ENCODE measurements around the gene ITIH2. TPM values are rescaled to one million over a fixed set of nuclear protein-coding genes. Genes with fewer than 3 reads are reported as not detected.
"Not testable (repeated sequence)": the region's sequence is repeated elsewhere in the genome, so short reads cannot be mapped to it uniquely, and the experiment has no call there.

Gene ITIH2
- polyA plus RNA-seq, 3 donors: 0.05 TPM; not detected in 2

DNA sequence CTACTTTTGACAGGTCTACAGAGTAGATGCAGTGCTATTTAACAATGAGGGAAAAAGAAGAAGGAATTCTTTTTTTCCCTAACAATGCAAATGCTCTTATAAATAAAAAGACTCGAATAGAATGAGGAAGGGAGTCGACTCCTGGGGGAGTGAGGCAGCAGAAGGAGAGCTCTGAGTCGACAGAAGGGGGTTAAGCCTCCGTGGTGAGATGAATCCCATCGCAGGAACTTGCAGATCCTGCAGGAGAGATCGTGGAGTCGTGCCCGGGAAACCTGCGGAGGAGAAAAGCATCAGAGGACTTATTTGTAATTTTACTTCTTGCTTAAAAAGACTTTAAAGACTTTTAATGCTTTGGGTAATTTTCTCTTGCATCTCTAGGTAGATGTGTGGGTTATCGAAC is 17.4 kb downstream of the ITIH2 start:
- 73 to 78% (median 76%) methylated on average over 10 of the region's 10 CpGs for WGBS, 3 donors
- H3K27ac ChIP-seq (ENCODE audit: low read depth, low read length): no peak overlapping the region

DNA sequence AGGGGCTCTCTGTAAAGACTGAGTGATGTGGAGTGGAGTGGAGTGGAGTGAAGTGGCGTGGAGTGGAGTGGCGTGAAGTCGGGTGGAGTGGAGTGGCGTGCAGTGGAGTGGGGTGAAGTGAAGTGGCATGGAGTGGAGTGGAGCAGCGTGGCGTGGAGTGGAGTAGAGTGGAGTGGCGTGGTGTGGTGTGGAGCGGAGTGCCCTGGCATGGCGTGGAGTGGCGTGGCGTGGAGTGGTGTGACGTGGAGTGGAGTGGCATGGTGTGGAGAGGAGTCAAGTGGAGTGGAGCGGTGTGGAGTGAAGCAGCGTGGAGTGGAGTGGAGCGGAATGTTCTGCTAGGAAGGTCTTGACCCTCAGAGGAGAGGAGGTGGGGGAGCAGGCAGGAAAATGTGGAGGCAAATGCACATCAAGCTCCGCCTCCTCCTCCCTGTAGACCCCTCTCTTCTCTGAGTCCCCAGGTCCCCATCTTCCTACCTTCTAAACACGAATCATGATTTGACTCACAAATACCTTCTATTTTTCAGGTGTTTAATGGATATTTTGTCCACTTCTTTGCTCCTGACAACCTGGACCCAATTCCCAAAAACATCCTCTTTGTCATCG is 19.9 kb downstream of the ITIH2 start:
- no peak overlapping the region for H3K27ac ChIP-seq (ENCODE audit: low read depth, low read length)
- 91 to 92% (median 92%) methylated on average over 16 to 18 of the region's 18 CpGs for WGBS, 3 donors

DNA sequence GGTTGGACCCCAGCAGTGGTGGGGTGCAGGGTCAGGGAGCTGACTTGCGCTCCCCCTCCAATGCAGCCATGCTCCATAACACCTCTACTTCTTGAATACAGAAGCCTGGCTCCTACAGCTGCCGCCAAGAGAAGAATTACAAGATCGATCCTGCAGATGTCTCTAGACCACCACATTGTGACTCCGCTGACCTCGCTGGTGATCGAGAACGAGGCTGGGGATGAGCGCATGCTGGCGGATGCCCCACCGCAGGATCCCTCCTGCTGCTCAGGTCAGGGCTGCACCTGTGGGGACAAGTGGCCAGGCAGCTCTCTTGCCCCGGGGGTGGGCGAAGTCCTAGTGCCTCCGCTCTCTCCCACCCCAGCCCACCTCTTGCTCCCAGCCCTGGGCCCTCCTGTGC is 31.7 kb downstream of the ITIH2 start:
- 89 to 95% (median 89%) methylated on average over 13 of the region's 13 CpGs for WGBS, 3 donors
- H3K27ac ChIP-seq (ENCODE audit: low read depth, low read length): no peak overlapping the region

DNA sequence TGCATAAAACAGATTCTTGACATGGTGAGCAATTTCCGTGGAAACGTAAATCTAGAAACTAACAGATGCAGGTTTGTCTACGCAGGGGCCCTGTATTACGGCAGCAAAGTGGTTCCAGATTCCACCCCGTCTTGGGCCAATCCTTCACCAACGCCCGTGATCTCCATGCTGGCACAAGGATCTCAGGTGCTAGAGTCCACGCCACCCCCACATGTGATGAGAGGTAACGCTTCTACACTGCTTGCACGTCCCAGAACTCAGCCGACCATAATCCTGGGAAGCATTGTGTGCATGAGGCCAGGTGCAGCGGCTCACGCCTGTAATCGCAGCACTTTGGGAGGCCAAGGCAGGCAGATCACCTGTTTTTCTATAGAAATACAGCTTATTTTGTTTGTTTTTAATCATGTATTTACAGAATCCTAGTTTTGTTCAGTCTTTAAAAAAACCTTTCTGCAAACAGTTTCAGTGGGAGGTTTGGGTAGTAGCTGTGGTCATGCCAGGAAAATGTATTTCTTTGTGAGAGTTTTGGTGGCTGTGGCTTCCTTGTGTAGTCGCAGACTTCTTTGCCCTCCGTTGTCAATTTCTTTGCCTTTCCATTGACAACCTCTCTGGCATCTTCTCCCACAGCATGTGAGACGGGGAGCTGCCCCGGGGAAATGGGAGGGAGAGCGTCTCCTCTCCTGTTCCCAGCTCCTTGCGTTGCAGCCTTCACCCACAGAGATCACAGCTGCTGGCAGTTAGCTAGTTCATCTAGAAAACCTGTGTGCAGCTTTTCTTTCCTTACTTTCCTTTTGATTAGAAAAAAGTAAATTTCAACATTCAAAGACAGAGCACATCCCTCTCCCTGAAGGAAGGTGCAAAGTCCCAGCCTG is 35.7 kb downstream of the ITIH2 start:
- 72 to 81% (median 80%) methylated on average over 20 of the region's 20 CpGs for WGBS, 3 donors
- no peak overlapping the region for H3K27ac ChIP-seq (ENCODE audit: low read depth, low read length)

DNA sequence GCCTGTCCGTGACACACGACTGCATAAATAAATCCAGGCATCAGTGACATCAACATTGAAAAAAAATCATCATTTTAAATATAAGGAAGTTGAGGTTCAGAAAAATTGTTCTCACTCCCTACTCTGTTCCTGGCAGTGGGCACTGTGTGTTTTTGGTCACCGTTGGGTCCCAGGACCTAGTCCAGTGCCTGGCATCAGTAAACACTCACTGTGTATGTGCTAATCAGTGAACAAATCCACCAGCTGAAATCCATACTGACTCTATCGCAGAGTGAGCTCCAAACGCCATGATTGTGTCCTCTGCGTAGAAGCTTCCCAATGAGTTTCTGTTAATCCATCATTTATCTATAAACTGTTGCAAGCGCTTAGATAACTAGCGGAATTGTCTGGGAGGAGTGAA is 41.2 kb downstream of the ITIH2 start:
- WGBS, 3 donors: 86 to 92% (median 89%) methylated on average over 8 of the region's 8 CpGs
- no peak overlapping the region for H3K27ac ChIP-seq (ENCODE audit: low read depth, low read length)

DNA sequence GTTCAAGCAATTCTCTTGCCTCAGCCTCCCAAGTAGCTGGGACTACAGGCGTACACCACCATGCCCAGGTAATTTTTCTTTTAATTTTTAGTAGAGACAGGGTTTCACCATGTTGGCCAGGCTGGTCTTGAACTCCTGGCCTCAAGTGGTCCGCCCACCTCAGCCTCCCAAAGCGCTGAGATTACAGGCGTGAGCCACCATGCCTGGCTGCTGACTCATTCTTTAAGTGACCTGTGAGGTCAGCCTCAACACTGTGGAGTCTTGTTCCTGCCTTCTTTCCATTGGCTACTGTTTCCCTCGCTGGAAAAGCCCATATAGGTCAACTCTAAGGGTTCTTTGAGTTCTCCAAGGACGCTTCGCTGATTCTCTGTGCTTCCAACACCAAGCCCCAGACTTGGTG is 45.5 kb downstream of the ITIH2 start:
- WGBS, 3 donors: 86 to 89% (median 89%) methylated on average over 7 of the region's 7 CpGs

DNA sequence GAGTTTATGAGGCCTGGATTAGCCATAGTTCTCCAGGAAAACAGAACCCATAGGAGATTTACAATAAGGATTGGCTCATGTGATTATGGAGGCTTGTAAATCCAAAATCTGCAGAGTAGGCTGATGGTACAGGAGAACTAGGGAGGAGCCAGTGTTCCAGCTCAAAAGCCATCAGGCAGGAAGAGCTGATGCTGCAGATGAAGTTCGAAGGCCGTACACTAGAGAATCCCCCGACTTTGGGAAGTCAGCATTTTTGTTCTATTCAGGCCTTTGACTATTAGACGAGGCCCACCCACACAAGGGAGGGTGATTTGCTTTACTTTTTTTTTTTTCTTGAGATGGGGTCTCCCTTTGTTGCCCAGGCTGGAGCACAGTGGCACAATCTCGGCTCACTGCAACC is 47.1 kb downstream of the ITIH2 start:
- WGBS, 3 donors: 85 to 97% (median 94%) methylated on average over 5 of the region's 5 CpGs
- H3K27ac ChIP-seq (ENCODE audit: low read depth, low read length): no peak overlapping the region

More for the DNA sequence above, 45.5 kb downstream of the ITIH2 start:
- H3K27ac ChIP-seq (ENCODE audit: low read depth, low read length): not testable (repeated sequence)

DNA sequence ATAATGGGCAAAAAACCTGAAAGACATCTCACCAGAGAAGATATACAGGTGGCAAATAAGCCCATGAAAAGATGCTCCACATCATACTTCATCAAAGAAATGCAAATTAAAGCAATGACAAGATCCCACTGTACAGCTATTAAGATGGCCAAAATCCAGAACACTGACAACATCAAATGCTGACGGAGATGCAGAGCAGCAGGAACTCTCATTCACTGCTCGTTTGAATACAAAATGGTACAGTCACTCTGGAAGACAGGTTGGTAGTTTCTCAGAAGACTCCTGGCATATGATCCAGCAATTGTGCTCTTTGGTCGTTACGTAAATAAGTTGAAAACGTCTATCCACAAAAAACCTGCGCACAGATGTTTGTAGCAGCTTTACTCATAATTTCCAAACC is 49.1 kb downstream of the ITIH2 start:
- 90 to 94% (median 90%) methylated on average over 6 of the region's 6 CpGs for WGBS, 3 donors
- no peak overlapping the region for H3K27ac ChIP-seq (ENCODE audit: low read depth, low read length)

DNA sequence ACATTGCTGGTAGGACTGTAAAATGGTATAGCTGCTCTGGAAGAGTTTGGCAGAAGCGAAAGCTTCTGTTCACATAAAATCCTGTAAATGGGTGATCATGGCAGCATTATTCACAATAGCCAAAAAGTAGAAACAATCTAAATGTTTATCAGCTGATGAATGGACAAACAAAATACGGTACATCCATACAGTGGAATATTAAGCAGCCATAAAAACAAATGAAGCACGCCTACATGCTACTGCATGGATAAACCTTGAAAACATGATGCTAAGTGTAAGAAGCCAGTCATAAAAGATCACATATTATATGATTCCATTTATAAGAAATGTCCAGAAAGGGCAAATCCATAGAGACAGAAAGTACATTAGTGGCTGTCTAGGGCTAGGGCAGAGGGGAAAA is 52.0 kb downstream of the ITIH2 start:
- 98 to 99% (median 99%) methylated on average over 3 of the region's 3 CpGs for WGBS, 3 donors
- H3K27ac ChIP-seq (ENCODE audit: low read depth, low read length): no peak overlapping the region

DNA sequence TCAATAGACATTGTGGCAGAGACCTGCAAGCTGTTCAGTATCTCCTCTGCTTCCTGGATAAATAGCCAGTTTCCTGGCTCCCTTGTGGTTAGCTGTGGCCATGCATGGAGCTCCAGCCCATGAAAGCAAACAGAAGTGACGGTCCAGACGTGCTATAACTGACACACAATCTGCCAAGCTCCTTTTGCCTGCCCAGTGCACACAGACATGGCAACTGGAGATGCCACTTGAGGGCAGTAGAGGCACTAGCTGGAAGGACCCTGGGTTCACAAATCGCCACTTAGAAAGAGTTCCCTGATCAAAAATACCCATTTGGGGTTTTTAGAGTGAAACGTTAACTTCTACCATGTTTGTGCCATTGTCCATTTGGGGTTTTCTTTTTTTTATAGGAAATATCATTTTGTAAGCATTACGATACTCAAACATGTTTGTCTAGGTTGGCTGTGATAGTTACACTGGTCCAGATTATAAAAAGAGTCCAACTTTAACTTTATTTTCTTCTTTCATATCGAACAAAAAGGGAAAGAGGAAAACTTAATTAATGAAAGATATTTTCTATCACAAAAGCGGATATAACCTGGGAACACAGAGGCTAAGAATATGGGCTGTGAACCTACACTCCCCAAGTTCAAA is 53.4 kb downstream of the ITIH2 start:
- WGBS, 3 donors: 49 to 66% (median 62%) methylated on average over 7 of the region's 7 CpGs
- no peak overlapping the region for H3K27ac ChIP-seq (ENCODE audit: low read depth, low read length)

DNA sequence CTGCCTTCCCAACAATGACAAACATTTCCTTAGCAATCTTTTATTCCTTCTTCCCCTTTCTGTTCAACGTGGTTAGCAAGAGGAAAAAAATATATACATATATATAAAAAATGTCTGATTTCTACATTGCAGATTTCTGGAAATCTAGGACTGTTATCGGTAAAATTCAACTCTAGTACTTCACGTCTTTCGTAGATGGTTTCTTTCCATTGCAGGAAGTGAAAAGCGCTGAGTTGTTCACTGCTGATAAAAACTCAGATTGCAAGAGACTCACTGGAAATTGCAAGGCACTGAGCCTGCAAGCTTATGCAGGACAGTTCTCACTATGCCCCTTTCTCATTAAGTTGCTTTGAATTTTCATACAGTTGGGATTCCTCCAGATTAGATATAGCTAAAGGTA is 60.8 kb downstream of the ITIH2 start:
- 49 to 76% (median 62%) methylated on average over 5 of the region's 5 CpGs for WGBS, 3 donors
- no peak overlapping the region for H3K27ac ChIP-seq (ENCODE audit: low read depth, low read length)

DNA sequence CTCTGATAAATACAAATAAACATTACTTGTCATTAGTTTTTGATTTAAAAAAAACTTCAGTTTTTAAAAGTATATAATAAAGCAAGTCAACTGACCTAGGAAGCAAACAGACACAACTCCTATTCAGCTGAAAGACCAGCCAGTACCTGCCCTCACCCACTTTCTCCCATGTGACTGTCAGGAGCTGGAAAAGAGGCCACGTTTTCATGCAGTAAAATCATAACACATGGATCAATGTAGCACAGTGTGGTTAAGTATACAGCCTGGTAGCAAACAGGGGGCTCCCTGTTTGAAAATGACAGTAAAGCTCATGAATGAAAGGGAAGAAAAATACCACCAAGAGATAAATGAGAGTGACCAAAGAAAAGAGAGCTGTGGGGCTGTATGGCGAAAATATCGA is 63.1 kb downstream of the ITIH2 start:
- no peak overlapping the region for H3K27ac ChIP-seq (ENCODE audit: low read depth, low read length)
- 84 to 89% (median 87%) methylated on average over 3 of the region's 3 CpGs for WGBS, 3 donors

DNA sequence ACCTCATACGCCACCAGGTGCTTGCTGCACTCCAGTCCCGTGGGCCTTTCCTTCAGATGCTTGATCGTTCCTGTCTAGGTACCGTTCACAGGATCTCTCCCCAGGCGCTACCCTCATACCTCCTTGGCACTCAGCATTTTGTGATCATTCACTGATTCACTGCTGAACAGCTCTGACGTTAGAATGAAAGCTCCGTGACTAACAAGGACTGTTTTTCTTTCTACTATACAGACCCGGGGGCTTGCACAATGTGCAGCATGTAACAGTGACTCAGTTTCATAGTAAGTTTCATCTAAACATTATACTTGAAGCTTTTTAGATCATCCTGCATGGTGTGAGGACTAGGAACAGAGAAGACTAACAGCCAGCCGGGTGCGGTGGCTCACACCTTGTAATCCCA is 64.1 kb downstream of the ITIH2 start:
- H3K27ac ChIP-seq (ENCODE audit: low read depth, low read length): no peak overlapping the region
- 92 to 95% (median 95%) methylated on average over 10 of the region's 10 CpGs for WGBS, 3 donors

DNA sequence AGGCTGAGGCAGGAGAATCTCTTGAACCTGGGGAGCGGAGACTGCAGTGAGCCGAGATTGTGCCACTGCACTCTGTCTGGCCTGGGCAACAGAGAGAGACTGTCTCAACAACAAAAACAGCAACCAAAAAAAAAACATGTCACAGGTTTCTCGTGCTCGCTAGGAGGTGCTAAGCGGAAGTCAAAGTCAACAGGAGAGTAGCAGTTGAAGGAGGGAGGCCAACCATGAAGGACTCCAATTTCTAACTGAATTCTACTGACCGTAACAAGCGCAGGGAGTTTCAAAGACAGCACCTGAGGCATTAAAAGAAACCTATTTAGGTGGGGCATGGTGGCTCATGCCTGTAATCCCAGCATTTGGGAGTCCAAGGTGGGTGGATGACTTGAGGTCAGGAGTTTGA is 65.3 kb downstream of the ITIH2 start:
- no peak overlapping the region for H3K27ac ChIP-seq (ENCODE audit: low read depth, low read length)
- WGBS, 3 donors: 96 to 98% (median 97%) methylated on average over 7 of the region's 7 CpGs

DNA sequence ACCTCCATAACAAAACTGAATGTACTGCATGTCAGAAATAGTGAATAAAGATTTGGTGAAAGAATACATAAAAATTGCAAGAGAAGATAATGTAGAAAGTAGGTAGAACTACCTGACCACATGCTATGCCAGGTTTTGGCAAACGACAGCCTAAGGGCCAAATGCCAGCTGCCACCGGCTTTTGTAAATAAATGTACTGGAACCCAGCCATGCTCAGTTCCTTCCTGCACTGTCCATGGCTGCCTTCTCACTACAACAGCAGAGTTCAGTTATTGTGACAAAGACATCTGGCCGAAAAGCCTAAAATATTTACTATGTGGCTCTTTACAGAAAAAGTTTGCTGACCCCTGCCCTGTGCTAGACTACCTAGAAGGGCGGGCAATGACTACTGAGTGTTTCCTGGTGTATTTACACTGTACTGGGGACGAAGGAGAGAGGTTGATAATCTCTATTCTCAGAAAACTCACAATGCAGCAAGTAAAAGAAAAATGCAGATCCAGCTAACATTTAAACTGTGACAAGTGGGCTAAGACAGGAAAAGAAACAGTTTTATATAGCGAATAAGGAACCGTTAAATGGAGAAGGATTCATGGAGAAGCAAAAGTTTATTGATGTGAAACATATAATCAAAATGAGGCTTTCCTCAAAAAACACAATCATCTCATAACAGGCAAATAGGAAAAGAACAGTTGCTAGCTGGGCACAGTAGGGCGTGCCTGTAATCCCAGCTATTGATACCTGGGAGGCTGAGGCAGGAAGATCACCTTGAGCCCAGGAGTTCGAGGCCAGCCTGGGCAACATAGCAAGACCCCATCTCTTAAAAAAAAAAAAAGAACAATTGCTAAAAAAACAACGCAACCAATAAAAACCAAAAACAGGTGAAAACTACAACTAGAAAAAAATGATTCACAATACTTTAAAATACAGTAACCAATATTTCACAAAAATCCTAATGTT is 71.0 kb downstream of the ITIH2 start:
- no peak overlapping the region for H3K27ac ChIP-seq (ENCODE audit: low read depth, low read length)
- 45 to 66% (median 57%) methylated on average over 10 of the region's 10 CpGs for WGBS, 3 donors

DNA sequence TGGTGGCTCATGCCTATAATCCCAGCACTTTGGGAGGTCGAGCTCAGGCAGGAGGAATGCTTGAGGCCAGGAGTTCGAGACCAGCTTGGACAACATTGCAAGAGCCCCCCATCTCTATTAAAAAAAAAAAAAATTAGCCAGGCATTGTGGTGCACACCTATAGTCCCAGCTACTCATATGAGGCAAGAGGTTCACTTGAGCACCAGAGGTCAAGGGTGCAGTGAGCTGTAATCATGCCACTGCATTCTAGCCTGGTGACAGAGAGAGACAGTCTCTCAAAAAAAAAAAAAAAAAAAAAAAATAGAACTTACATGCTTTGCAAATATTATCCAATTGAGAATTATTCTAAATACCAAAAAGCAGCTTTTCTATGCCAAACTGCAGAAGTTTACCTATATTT is 73.7 kb downstream of the ITIH2 start:
- 97 to 100% (median 99%) methylated on average over 2 of the region's 2 CpGs for WGBS, 3 donors
- no peak overlapping the region for H3K27ac ChIP-seq (ENCODE audit: low read depth, low read length)

DNA sequence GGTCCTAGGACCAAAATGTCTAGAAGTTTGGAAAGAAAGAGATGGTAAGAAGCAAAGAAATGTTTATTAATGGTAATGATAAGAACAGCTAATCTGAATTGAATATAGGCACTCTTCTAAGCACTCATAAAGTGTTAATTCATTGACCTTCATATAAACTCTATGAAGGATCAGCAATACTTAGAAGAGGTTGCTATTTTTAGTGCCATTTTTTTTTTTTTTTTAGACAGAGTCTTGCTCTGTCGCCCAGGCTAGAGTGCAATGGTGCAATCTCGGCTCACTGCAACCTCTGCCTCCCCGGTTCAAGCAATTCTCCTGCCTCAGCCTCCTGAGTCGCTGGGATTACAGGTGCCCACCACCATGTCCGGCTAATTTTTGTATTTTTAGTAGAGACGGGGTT is 79.1 kb downstream of the ITIH2 start:
- not testable (repeated sequence) for H3K27ac ChIP-seq (ENCODE audit: low read depth, low read length)
- 80 to 88% (median 83%) methylated on average over 6 of the region's 6 CpGs for WGBS, 3 donors

DNA sequence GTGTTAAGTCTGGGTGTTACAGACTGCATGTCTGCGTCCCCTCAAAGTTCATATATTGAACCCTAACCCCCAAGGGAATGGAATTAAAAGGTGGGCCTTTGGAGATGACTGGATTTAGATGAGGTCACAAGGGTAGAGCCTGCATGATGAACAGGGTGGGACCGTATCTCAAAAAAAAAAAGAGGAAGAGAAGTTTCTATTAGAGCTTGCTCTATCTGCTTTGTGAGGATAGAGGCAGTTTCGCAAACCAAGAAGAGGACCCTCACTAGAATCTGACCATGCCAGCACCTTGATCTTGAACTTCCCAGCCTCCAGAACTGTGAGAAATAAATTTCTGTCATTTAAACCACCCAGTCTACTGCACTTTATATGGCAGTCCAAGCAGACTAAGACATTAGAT is 83.3 kb downstream of the ITIH2 start:
- WGBS, 3 donors: 63 to 85% (median 68%) methylated on average over 3 of the region's 3 CpGs

More for the DNA sequence above, 83.3 kb downstream of the ITIH2 start:
- no peak overlapping the region for H3K27ac ChIP-seq (ENCODE audit: low read depth, low read length)

All from adipose tissue (tissue), 3 donors.